NB4 (cell line): ENCODE results near the gene TAF10.

Experiments
- DNase-seq: peaks from one replicate; pipeline ENCODE4 v3.0.0; 2010; ENCODE audit warnings: low read depth
- H3K4me3 ChIP-seq: one replicate; pipeline ENCODE4 v1.5.1; 2011; ENCODE audit warnings: mild to moderate bottlenecking, low read depth, low read length, moderate library complexity
- MAX ChIP-seq: IDR thresholded peaks from 2 replicates; pipeline ENCODE4 v1.6.1; 2011; ENCODE audit warnings: low read depth, low read length
- MYC ChIP-seq: IDR thresholded peaks from 2 replicates; pipeline ENCODE4 v1.6.1; 2011; ENCODE audit warnings: low read depth, low read length
- POLR2A ChIP-seq: IDR thresholded peaks from 2 replicates; pipeline ENCODE4 v1.6.1; 2011; ENCODE audit warnings: mild to moderate bottlenecking; ENCODE audit not compliant: insufficient read length; ENCODE audit errors: extremely low read depth
- TF ChIP-seq, protein P1 (sequence below): IDR thresholded peaks from one replicate; pipeline ENCODE4 v1.5.1; 2012; ENCODE audit warnings: low read depth, low read length

Gene TAF10

DNA sequence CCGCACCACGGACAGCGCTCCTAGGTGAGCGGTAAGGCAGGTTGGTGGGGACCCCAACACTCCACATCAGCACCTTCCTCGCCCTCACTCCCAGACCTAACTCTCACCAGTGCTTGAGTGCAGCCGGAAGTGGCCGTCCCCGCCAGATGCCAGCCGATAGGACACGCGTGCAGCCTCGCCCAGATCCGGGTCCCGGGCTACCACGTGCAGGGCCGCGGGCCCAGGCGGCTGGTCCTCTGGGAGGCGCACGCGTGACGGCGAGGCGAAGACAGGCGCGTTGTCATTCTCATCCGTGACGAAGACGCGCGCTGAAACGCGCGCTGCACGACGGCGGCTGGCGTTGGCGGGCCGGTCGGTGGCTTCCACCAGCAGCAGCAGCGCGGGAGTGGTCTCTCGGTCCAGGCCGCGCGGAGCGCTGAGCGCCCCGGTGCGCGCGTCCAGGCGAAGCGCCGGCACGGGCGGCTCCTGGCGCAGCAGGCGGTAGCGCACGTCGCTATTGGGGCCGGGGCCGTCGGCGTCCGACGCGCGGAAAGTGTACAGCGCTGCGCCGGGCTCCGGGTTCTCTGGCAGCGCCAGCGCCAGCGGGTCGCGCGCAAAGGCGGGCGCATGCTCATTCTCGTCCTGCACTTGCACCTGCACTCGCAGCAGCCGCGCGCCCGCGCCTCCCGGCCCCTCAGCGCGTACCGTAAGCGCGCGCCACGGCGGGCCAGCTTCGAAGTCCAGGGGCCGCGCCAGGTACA lies 18.0 kb upstream of the TAF10 start:
- no peak for DNase-seq
- no peak overlapping the region for H3K4me3 ChIP-seq
- TF ChIP-seq, protein P1, sequence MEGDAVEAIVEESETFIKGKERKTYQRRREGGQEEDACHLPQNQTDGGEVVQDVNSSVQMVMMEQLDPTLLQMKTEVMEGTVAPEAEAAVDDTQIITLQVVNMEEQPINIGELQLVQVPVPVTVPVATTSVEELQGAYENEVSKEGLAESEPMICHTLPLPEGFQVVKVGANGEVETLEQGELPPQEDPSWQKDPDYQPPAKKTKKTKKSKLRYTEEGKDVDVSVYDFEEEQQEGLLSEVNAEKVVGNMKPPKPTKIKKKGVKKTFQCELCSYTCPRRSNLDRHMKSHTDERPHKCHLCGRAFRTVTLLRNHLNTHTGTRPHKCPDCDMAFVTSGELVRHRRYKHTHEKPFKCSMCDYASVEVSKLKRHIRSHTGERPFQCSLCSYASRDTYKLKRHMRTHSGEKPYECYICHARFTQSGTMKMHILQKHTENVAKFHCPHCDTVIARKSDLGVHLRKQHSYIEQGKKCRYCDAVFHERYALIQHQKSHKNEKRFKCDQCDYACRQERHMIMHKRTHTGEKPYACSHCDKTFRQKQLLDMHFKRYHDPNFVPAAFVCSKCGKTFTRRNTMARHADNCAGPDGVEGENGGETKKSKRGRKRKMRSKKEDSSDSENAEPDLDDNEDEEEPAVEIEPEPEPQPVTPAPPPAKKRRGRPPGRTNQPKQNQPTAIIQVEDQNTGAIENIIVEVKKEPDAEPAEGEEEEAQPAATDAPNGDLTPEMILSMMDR, result no peak
- TF ChIP-seq POLR2A (no peak), MAX (no peak), MYC (no peak)

DNA sequence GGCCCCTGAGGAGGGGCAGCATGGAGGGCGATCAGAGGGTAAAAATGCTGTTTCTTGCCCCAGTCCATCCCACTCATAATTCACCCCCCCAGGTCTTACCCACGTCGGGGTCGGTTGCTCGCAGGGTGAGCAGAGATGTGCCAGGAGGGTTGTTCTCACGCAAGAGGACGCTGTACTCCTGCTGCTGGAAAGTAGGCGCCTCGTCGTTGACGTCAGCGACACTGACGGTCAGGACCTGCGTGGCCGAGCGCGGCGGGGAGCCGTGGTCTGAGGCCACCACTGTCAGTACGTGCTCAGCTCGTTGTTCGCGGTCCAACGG lies 17.5 kb upstream of the TAF10 start:
- H3K4me3 ChIP-seq, result no peak overlapping the region
- DNase-seq, result no peak
- TF ChIP-seq POLR2A (no peak), MYC (no peak), MAX (no peak)
- TF ChIP-seq, protein P1, result no peak

DNA sequence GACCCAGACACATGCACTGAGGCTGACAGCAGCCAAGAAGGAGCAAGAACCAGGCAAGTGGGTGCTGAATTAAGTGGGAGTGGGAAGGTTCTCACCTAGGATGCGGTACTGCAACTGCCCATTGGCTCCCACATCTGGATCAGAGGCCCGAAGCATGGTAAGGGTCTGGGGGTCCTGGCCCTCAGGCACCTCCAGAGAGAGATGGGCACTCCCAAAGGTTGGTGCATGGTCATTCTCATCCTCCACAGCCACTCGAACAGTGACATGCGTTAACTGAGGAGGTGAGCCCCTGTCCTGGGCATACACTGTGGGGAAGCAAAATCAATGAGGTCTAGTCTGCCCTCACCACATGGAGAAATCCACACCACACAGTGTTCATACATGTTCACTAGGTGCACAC lies 16.5 kb upstream of the TAF10 start:
- no peak for DNase-seq
- TF ChIP-seq, protein P1, result no peak
- TF ChIP-seq MAX, result no peak
- no peak for TF ChIP-seq MYC
- TF ChIP-seq POLR2A, result no peak
- H3K4me3 ChIP-seq, result no peak overlapping the region

DNA sequence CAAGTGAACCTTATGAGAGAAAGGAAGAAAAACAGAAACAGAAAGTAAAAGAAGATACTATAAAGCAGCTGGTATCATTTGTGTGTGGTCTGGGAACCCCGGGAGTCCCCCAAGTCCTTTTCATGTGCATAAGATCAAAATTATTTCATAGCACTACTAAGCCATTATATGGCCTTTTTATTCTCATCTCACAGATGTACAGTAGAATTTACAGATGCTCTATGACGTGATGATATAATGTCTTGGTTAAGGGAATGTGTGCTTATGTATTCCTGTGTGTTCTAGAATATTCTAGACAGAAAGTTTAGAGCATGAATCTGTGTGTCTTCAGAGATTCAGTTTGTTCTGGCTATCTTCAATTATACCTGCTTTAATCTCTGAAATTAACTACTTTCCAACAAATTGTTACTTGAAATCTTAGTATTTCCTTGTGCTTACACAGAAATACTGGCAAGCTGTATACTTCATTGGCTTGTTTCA lies 15.8 kb upstream of the TAF10 start:
- H3K4me3 ChIP-seq, result no peak overlapping the region
- no peak for TF ChIP-seq POLR2A
- TF ChIP-seq MYC, result no peak
- TF ChIP-seq, protein P1, result no peak
- no peak for TF ChIP-seq MAX
- no peak for DNase-seq

- TF ChIP-seq MAX (no peak), MYC (no peak), POLR2A (no peak)
- TF ChIP-seq, protein P1, result no peak
- no peak for DNase-seq
- no peak overlapping the region for H3K4me3 ChIP-seq
Measured at GRCh38 chr11:6626971-6627761, 15.2 kb upstream of the TAF10 start.
